Neural progenitor cell (in vitro differentiated cells): ENCODE results near the gene ADAP2.

ENCODE experiments used
- EZH2 ChIP-seq: fragments of 200-600 bp; sonication (generic); IDR thresholded peaks from 2 replicates; pipeline ENCODE4 v1.6.1; 2017; ENCODE audit warnings: antibody characterized with exemption, mild to moderate bottlenecking, moderate library complexity
- EZH2phosphoT487 ChIP-seq: fragments of 200-600 bp; sonication (generic); IDR thresholded peaks from 2 replicates; pipeline ENCODE4 v1.6.1; 2017; ENCODE audit warnings: antibody characterized with exemption
- TF ChIP-seq, protein P1 (sequence below): fragments of 200-600 bp; sonication (generic); IDR thresholded peaks from 2 replicates; pipeline ENCODE4 v1.5.1; 2017; ENCODE audit warnings: antibody characterized with exemption, mild to moderate bottlenecking

DNA sequence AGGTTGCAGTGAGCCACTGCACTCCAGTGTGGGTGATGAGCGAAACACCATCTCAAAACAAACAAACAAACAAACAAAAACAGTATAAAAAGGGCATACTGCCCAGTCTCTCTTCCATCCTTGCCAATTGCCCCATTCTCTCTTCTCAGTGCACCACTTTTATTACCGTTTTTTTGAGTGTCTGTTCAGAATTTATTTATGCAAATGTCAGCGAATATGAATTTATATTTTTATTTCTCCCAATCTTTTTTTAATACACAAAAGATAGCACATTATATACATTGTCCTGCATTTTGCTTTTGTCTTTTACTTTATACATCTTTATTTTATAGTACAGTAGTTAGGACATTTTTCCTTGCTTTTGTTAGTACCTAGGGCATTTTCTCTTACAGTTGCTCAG lies 68.7 kb downstream of the ADAP2 start:
- TF ChIP-seq, protein P1, sequence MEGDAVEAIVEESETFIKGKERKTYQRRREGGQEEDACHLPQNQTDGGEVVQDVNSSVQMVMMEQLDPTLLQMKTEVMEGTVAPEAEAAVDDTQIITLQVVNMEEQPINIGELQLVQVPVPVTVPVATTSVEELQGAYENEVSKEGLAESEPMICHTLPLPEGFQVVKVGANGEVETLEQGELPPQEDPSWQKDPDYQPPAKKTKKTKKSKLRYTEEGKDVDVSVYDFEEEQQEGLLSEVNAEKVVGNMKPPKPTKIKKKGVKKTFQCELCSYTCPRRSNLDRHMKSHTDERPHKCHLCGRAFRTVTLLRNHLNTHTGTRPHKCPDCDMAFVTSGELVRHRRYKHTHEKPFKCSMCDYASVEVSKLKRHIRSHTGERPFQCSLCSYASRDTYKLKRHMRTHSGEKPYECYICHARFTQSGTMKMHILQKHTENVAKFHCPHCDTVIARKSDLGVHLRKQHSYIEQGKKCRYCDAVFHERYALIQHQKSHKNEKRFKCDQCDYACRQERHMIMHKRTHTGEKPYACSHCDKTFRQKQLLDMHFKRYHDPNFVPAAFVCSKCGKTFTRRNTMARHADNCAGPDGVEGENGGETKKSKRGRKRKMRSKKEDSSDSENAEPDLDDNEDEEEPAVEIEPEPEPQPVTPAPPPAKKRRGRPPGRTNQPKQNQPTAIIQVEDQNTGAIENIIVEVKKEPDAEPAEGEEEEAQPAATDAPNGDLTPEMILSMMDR, result no peak
- TF ChIP-seq EZH2phosphoT487 (no peak), EZH2 (no peak)
